Measurements from ENCODE around the gene MIER2.

The MIER2 gene

DNA sequence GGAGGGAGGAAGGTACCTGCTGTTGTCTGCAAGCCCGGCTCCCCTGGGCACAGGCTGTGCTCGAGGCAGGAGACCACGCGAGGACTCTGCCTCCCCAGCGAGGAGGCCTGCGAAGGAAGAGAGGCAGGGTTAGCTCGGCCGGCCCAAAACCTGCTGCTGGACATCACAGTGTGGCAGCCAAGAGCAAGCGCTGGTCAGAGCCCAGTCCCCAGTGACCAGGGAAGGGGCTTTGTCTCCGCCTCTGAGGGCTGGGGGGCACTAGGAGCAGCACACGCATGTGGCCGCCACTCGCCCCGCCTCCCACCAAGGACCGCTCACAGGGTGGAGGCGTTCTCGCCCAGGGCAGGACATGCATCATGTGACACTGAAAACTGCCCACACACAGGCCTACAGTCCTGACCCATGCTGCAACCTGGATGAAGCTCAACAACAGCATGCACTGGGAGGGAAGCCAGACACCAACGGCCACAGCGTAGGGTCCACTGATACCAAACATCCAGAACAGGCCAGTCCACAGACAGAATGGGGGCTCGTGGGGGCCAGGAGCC lies 8.5 kb downstream of the MIER2 start:
- DNase-seq (ENCODE audit: low read depth): no peak
- H3K4me3 ChIP-seq (replicated peaks; ENCODE audit: low read depth, low read length): no peak overlapping the region
- no peak for TF ChIP-seq CTCF (IDR thresholded peaks at IDR 0.05; ENCODE audit: low read length, missing control alignments)

DNA sequence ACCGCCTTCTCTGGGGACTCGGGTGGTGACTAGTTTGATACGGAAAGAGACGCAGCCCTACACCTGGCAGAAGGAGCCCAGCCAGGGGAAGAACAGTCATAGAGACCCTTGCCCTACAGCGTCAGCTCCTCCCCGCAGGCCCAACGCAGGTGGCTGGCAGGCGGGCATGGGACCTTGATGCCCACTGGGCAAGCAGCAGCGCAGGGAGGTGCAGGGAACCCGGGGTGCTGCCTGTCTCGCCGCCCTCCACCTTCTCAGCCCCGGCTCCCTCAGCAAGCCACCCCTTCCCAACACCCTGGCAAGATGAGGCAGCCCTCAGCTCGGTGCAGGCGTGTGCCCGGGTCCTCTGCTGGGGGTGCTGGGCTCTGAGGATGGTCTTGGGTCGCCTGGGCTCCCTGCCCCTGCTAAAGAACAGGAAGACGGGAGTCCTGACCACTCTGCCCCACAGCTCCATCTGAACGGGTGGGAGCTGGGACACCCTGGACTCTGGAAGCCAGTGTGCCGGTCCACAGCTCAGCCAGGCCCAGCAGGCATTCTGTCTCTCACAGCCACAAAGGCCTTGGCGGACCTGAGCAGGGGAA lies 9.0 kb downstream of the MIER2 start:
- no peak overlapping the region for H3K4me3 ChIP-seq (replicated peaks; ENCODE audit: low read depth, low read length)
- no peak for TF ChIP-seq CTCF (IDR thresholded peaks at IDR 0.05; ENCODE audit: low read length, missing control alignments)
- no peak for DNase-seq (ENCODE audit: low read depth)

GRCh38 chr19:335072-335471 lies 9.5 kb downstream of the MIER2 start:
- no peak overlapping the region for H3K4me3 ChIP-seq (replicated peaks; ENCODE audit: low read depth, low read length)
- no peak for DNase-seq (ENCODE audit: low read depth)
- no peak for TF ChIP-seq CTCF (IDR thresholded peaks at IDR 0.05; ENCODE audit: low read length, missing control alignments)

GRCh38 chr19:334296-335071 lies 10.1 kb downstream of the MIER2 start:
- TF ChIP-seq CTCF (IDR thresholded peaks at IDR 0.05; ENCODE audit: low read length, missing control alignments): no peak
- no peak overlapping the region for H3K4me3 ChIP-seq (replicated peaks; ENCODE audit: low read depth, low read length)
- no peak for DNase-seq (ENCODE audit: low read depth)

- H3K4me3 ChIP-seq (replicated peaks; ENCODE audit: low read depth, low read length): no peak overlapping the region
- TF ChIP-seq CTCF (IDR thresholded peaks at IDR 0.05; ENCODE audit: low read length, missing control alignments): no peak
- no peak for DNase-seq (ENCODE audit: low read depth)
Observed at GRCh38 chr19:330503-330902, 14.1 kb downstream of the MIER2 start.

DNA sequence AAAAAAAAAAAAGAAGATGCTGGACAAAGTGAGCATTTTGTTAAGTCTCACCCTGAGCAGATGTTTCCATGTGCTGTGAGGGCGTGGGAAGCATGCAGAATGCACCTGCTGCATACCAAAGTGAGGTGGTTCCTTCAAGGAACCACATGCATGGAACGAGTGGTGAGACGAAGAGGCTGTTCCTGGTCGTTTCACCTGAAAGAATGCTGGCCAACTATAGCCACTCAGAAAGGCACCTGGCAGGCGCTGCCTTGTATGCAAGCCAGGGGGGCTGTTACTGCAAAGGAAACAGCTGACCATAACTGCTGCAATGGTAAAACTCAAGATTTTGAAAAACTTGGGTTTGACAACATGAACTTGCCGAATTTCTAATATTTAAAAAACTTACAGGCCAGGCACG lies 14.7 kb downstream of the MIER2 start:
- no peak for TF ChIP-seq CTCF (IDR thresholded peaks at IDR 0.05; ENCODE audit: low read length, missing control alignments)
- DNase-seq (ENCODE audit: low read depth): no peak
- no peak overlapping the region for H3K4me3 ChIP-seq (replicated peaks; ENCODE audit: low read depth, low read length)

Data from fibroblast of pulmonary artery (primary cell).